HEK293T (cell line): ENCODE data around the gene INAVA.

Experiments used
- ARNT ChIP-seq: fragments of 450-650 bp; IDR thresholded peaks from 2 replicates; pipeline ENCODE4 v1.6.1; 2017; ENCODE audit warnings: mild to moderate bottlenecking
- BHLHE40 ChIP-seq: fragments of 450-650 bp; IDR thresholded peaks from 2 replicates; pipeline ENCODE4 v1.6.1; 2016; ENCODE audit warnings: mild to moderate bottlenecking, moderate library complexity, borderline replicate concordance
- L3MBTL2 ChIP-seq: fragments of 450-650 bp; conservative IDR thresholded peaks from 2 replicates; pipeline ENCODE4 v1.6.1; 2016; ENCODE audit warnings: mild to moderate bottlenecking
- SP1 ChIP-seq: fragments of 450-650 bp; IDR thresholded peaks from 2 replicates; pipeline ENCODE4 v1.6.1; 2017
- TARDBP ChIP-seq: fragments of 450-650 bp; IDR thresholded peaks from 2 replicates; pipeline ENCODE4 v1.6.1; 2016
- ZNF384 ChIP-seq: fragments of 450-650 bp; IDR thresholded peaks from 2 replicates; pipeline ENCODE4 v1.6.1; 2016

DNA sequence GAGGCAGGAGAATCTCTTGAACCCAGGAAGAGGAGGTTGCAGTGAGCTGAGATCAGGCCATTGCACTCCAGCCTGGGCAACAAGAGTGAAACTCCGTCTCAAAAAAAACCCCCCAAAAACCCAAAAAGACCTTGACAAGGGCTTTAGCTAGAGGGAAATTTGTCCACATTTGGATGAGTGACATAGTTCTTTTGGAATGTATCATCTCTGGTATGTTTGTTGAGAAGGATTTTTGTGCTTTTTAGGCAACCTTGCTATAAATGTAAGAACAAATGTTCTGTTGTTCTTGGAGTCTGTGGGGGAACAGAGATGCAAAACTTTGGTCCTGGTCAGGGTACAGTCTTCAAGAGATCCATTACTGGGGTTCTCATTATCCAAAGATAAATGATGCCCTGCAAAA is 28.9 kb downstream of the INAVA start:
- no peak for TF ChIP-seq L3MBTL2
- no peak for TF ChIP-seq SP1
- no peak for TF ChIP-seq ARNT
- TF ChIP-seq ZNF384, result no peak
- no peak for TF ChIP-seq TARDBP
- TF ChIP-seq BHLHE40, result no peak
